NB4 (cell line): ENCODE measurements around the gene FASN.

Experiments used
- MYC ChIP-seq: IDR thresholded peaks from 2 replicates; pipeline ENCODE4 v1.6.1; 2011; ENCODE audit warnings: low read depth, low read length
- POLR2A ChIP-seq: IDR thresholded peaks from 2 replicates; pipeline ENCODE4 v1.6.1; 2011; ENCODE audit warnings: mild to moderate bottlenecking; ENCODE audit not compliant: insufficient read length; ENCODE audit errors: extremely low read depth
- TF ChIP-seq, protein P1 (sequence below): IDR thresholded peaks from one replicate; pipeline ENCODE4 v1.5.1; 2012; ENCODE audit warnings: low read depth, low read length
- TF ChIP-seq, protein P2 (sequence below): IDR thresholded peaks from 2 replicates; pipeline ENCODE4 v1.6.1; 2011; ENCODE audit warnings: low read depth, low read length

DNA sequence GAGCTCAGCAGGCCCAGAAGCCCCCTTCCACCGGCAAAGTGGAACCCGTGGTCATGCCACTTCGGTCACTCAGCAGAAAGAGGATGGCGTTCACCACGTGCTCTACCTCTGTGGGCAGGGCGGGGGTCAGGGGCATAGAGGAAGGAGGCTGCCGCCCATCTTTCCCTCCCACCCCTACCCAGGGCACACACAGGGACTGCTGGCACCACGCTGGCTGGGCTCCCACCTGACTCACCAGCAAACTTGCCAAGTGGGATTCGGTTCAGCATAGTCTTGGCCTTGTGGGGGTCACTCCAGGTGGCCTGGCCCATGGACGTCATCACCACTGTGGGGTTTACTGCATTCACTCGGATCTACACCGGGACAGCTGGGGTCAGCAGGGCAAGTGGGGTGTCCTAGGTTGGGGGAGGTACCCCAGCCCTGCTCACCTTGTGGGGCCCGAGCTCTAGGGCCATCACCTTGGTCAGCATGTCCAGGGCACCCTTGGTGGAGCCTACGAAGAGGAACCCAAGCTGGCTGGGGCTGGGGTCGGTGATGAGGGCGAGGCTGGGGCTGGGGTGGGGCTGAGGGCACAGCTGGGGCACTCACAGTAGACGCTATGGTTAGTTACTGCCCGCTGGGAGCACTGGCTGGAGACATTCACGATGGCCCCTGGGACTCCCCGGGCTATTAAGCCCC, 61.9 kb downstream of the FASN start:
- TF ChIP-seq, protein P1, sequence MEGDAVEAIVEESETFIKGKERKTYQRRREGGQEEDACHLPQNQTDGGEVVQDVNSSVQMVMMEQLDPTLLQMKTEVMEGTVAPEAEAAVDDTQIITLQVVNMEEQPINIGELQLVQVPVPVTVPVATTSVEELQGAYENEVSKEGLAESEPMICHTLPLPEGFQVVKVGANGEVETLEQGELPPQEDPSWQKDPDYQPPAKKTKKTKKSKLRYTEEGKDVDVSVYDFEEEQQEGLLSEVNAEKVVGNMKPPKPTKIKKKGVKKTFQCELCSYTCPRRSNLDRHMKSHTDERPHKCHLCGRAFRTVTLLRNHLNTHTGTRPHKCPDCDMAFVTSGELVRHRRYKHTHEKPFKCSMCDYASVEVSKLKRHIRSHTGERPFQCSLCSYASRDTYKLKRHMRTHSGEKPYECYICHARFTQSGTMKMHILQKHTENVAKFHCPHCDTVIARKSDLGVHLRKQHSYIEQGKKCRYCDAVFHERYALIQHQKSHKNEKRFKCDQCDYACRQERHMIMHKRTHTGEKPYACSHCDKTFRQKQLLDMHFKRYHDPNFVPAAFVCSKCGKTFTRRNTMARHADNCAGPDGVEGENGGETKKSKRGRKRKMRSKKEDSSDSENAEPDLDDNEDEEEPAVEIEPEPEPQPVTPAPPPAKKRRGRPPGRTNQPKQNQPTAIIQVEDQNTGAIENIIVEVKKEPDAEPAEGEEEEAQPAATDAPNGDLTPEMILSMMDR = no peak
- TF ChIP-seq MYC = no peak
- TF ChIP-seq POLR2A = no peak
- TF ChIP-seq, protein P2, sequence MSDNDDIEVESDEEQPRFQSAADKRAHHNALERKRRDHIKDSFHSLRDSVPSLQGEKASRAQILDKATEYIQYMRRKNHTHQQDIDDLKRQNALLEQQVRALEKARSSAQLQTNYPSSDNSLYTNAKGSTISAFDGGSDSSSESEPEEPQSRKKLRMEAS = no peak
